Measurements from ENCODE around the gene TESK2. TPM values are rescaled to one million over a fixed set of nuclear protein-coding genes. Genes with fewer than 3 reads are reported as not detected.

TESK2 gene
- total and polyA plus RNA-seq, 2 of the 8 experiments (the other 6 are each of a cell fraction or from before 2014, with no cell fraction given), result 10.8 to 12.6 TPM

DNA sequence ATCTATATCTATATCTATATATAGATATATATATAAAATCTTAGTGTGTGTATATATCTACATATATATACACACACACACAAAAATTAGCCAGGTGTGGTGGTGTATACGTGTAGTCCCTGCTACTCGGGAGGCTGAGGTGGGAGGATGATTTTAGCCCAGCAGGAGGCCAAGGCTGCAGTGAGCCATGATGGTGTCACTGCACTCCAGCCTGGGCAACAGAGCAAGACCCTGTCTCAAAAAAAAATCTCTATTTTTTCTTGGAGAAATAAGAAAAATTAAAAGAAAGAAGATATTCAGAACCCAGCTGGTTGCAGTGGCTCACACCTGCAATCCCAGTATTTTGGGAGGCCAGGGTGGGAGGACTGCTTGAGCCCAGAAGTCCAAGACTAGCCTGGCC is 85.3 kb downstream of the TESK2 start:
- WGBS, 2 experiments (ENCODE audit: extremely low coverage in 1 of 2, insufficient coverage in 1 of 2, insufficient read length in 1 of 2, insufficient replicate concordance in 2 of 2, low coverage in 1 of 2, low lambda C conversion rate in 2 of 2, missing lambda C conversion rate in 1 of 2), result 94% methylated on average over 2 of the region's 2 CpGs; no CpG with 5 or more reads in 1 of the 2 experiments
- Histone ChIP-seq H3K23ac (ENCODE audit: insufficient read length) (no peak overlapping the region), H3K56ac (replicated peaks; ENCODE audit: insufficient read length, low read depth, low read length) (no peak overlapping the region), H2BK120ac (replicated peaks; ENCODE audit: low read depth, low read length) (no peak overlapping the region), H3K4me1 (replicated peaks in 1 of 4; ENCODE audit: control insufficient read depth in 3 of 4, insufficient read depth in 4 of 4, low read length in 3 of 4) (no peaks in the 10 kb centered on the region), H4K8ac (ENCODE audit: extremely low read depth, insufficient read depth, low read length) (no peak overlapping the region), H2BK12ac (ENCODE audit: low read depth, low read length) (no peak overlapping the region), H4K5ac (ENCODE audit: insufficient read length, low read depth, low read length) (no peak overlapping the region), H2AK5ac (ENCODE audit: low read depth, low read length) (no peak overlapping the region), H3K79me2 (ENCODE audit: control insufficient read depth in 1 of 2, insufficient read depth in 2 of 2, low read length in 2 of 2) (no peaks in the 10 kb centered on the region), H3K79me1 (ENCODE audit: low read depth, low read length) (no peaks in the 10 kb centered on the region), H2BK5ac (ENCODE audit: low read depth, low read length) (no peak overlapping the region), H2BK15ac (ENCODE audit: low read length) (no peak overlapping the region), H3K4me3 (ENCODE audit: extremely low read depth in 1 of 4, insufficient read depth in 2 of 4, low read depth in 3 of 4, low read length in 4 of 4) (no peak overlapping the region), H3K14ac (ENCODE audit: insufficient read length) (no peak overlapping the region), H3K4me2 (ENCODE audit: insufficient read depth in 1 of 2, low read depth in 2 of 2, low read length in 2 of 2) (no peak overlapping the region), H3K36me3 (ENCODE audit: control insufficient read depth in 2 of 4, insufficient read depth in 4 of 4, low read length in 3 of 4) (no peaks in the 10 kb centered on the region), H3K9ac (replicated peaks in 1 of 4; ENCODE audit: extremely low read depth in 1 of 4, low read depth in 3 of 4, low read length in 3 of 4) (no peak overlapping the region), H3K4ac (replicated peaks; ENCODE audit: insufficient read length, low read depth, low read length) (no peak overlapping the region), H4K91ac (replicated peaks; ENCODE audit: insufficient read length, low read length) (no peak overlapping the region), H3K18ac (ENCODE audit: extremely low read depth, low read length) (no peak overlapping the region), H2BK20ac (ENCODE audit: low read length) (no peak overlapping the region), H3K9me3 (ENCODE audit: insufficient read depth in 2 of 2, low read depth in 1 of 2, low read length in 1 of 2) (no peaks in the 10 kb centered on the region), H3K27ac (ENCODE audit: low read depth, low read length) (no peak overlapping the region), H2AFZ (ENCODE audit: low read length) (no peak overlapping the region), H3K23me2 (ENCODE audit: low read depth, low read length) (peaks cover 2% of the 10 kb centered on the region; the same call in 1 of the 2 replicates), H3K27me3 (replicated peaks in 1 of 4; ENCODE audit: control insufficient read depth in 3 of 4, extremely low read depth in 1 of 4, insufficient read depth in 3 of 4, low read length in 3 of 4) (no peaks in the 10 kb centered on the region), H4K20me1 (replicated peaks in 1 of 2; ENCODE audit: control insufficient read depth in 1 of 2, insufficient read depth in 2 of 2, low read length in 2 of 2) (no peaks in the 10 kb centered on the region)
- FAIRE-seq (no peak), DNase-seq (ENCODE audit: low read depth in 1 of 2, low spot score in 2 of 2) (no peak)
- ChIA-PET CTCF (ENCODE audit: partially characterized antibody) (interaction anchor here (1.2 kb wide), 1 partner anchor 24 kb away, joined by 3 read pairs; no protein-coding TSS in a partner anchor), POLR2A (ENCODE audit: partially characterized antibody) (no interaction called here)
- no peak for TF ChIP-seq MAFK (IDR thresholded peaks at IDR 0.05; ENCODE audit: low read depth, low read length)
- TF ChIP-seq RXRA (IDR thresholded peaks at IDR 0.05; ENCODE audit: insufficient read depth, low read depth, low read length), result no peak
